Activated T-cell treated with anti-CD3 and anti-CD28 coated beads, Interleukin-2, amount 50 U/mL, for 24 hours (primary cell): ENCODE data around the gene ROBO3.

Experiments used
- DNase-seq: peaks from one replicate; pipeline ENCODE4 v3.0.0-alpha.2; 2020
- H3K27ac Mint-ChIP-seq: 2 replicates; pipeline ENCODE4 v1.8.0; 2020; ENCODE audit warnings: mild to moderate bottlenecking, mixed read lengths
- H3K27me3 Mint-ChIP-seq: 2 replicates; pipeline ENCODE4 v1.8.0; 2020; ENCODE audit warnings: mixed read lengths
- H3K36me3 Mint-ChIP-seq: 2 replicates; pipeline ENCODE4 v1.8.0; 2020; ENCODE audit warnings: low read depth, mixed read lengths
- H3K4me1 Mint-ChIP-seq: 2 replicates; pipeline ENCODE4 v1.8.0; 2020; ENCODE audit warnings: low read depth, mixed read lengths
- H3K4me3 Mint-ChIP-seq: 2 replicates; pipeline ENCODE4 v1.8.0; 2020; ENCODE audit warnings: mild to moderate bottlenecking, moderate library complexity, mixed read lengths
- H3K9me3 Mint-ChIP-seq: 2 replicates; pipeline ENCODE4 v1.8.0; 2020; ENCODE audit warnings: mixed read lengths

The ROBO3 gene

DNA sequence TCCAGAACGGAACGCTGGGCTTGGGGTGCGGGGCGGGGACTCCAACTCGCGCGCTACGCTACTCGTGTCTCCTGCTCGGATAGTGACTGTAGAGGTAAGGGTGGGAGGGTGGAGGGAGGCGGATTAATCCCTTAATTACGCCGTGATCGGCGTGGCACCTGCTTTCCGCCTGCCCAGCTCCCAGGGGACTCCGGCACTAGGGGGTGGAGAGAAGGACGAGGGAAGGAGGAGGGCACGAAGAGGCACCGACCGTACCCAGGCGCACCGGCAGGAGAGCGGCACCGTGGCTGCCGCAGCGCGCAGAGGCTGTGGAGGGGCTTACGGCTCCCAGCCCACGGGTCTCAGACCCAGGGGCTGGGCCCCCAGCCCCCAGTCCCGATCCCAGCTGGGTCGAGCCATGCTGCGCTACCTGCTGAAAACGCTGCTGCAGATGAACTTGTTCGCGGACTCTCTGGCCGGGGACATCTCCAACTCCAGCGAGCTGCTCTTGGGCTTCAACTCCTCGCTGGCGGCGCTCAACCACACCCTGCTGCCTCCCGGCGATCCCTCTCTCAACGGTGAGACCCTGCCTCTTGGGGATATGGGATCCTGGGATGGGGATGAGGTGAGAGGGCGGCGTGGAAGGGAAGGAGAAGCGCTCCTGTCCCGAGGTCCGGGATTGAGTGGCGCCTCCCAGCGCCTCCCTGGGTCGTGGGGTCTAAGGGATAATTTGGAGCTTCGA is at the start of gene ROBO3:
ROBO3 (plus strand) TSS at position 252 of the 721 bp plus-strand sequence; CDS start at position 398, 146 bp downstream.
- Mint-ChIP-seq H3K4me1 (peaks cover 50% of the 10 kb centered on the region), H3K4me3 (peak within 1 kb of the TSS; percentile 37), H3K27ac (no peak within 1 kb of the TSS), H3K27me3 (peaks cover 98% of the 10 kb centered on the region), H3K9me3 (no peaks in the 10 kb centered on the region), H3K36me3 (no peaks in the 10 kb centered on the region)
- DNase-seq = peak; percentile 41

- no peak for DNase-seq
- peaks cover 59% of the 10 kb centered on the region for H3K27me3 Mint-ChIP-seq
- no peak overlapping the region for H3K4me3 Mint-ChIP-seq
- peaks cover 2% of the 10 kb centered on the region for H3K4me1 Mint-ChIP-seq
- no peaks in the 10 kb centered on the region for H3K9me3 Mint-ChIP-seq
- H3K36me3 Mint-ChIP-seq = no peaks in the 10 kb centered on the region
- H3K27ac Mint-ChIP-seq = no peak overlapping the region
Measured at GRCh38 chr11:124817036-124817435, 48.2 kb upstream of the ROBO3 start.

- no peaks in the 10 kb centered on the region for H3K4me1 Mint-ChIP-seq
- no peaks in the 10 kb centered on the region for H3K36me3 Mint-ChIP-seq
- no peaks in the 10 kb centered on the region for H3K9me3 Mint-ChIP-seq
- H3K27ac Mint-ChIP-seq = no peak overlapping the region
- H3K27me3 Mint-ChIP-seq = peaks cover 52% of the 10 kb centered on the region
- no peak for DNase-seq
- H3K4me3 Mint-ChIP-seq = no peak overlapping the region
Measured at GRCh38 chr11:124821995-124822730, 43.1 kb upstream of the ROBO3 start.

DNA sequence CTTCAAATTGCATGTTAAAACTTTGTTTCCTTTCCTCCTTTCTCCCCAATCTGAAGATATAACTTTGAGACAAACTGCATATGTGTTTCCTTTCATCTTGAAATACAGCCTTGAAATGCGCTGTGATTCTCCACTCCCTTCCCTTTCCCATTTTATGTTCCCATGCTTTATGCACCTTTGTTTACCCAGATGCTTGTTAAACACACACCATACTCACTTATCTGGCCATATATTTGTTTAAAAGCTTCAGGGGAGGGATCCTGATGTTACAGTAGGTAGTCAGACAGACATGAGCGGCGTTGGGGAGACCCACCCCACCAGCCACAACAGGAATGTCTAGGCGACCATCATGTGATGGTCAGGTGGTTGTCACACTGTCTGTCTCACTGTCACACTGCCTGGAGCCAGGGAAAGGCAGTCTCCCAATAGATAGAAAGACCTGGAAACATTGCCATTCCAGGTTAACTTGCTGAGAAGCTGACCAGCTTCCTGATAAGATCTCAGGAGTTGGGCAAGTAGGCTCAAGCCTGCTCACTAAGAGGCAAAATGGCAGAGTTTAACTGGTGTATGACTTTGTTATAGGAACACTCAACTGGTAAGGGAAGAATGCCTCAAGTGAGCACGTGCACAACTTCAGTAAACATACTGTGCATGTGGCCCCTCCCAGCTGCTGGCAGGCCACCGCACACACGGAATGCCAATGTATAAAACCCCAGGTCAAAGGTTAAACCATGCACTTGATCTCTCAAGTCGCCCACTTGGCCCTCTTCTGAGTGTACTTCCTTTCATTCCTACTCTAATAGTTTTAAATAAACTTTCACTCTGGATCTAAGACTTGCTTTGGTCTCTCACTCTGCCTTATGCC is 41.5 kb upstream of the ROBO3 start:
- no peak for DNase-seq
- no peaks in the 10 kb centered on the region for H3K9me3 Mint-ChIP-seq
- H3K4me1 Mint-ChIP-seq = no peaks in the 10 kb centered on the region
- no peak overlapping the region for H3K4me3 Mint-ChIP-seq
- H3K27me3 Mint-ChIP-seq = peaks cover 42% of the 10 kb centered on the region
- no peak overlapping the region for H3K27ac Mint-ChIP-seq
- H3K36me3 Mint-ChIP-seq = no peaks in the 10 kb centered on the region

DNA sequence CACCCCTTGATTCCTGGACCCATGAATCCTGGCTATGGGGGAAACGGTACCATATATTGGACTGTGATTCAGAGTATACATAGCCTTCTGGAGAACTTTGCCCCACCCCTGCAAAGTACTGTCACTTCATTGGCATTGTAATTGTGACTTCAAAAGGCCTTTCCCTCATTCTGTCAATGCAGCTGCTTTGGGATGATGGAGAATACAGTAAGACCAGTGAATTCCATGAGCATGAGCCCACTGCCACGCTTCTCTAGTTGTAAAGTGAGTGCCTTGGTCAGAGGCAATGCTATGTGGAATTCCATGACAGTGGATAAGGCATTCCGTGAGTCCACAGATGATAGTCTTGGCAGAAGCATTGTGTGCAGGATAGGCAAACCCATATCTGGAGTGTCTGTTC is 39.4 kb upstream of the ROBO3 start:
- H3K9me3 Mint-ChIP-seq = no peaks in the 10 kb centered on the region
- H3K36me3 Mint-ChIP-seq = no peaks in the 10 kb centered on the region

GRCh38 chr11:124829986-124830385 is 35.2 kb upstream of the ROBO3 start:
- no peak for DNase-seq
- H3K36me3 Mint-ChIP-seq = no peaks in the 10 kb centered on the region
- H3K4me1 Mint-ChIP-seq = no peaks in the 10 kb centered on the region
- no peak overlapping the region for H3K4me3 Mint-ChIP-seq
- H3K27me3 Mint-ChIP-seq = peaks cover 32% of the 10 kb centered on the region
- no peaks in the 10 kb centered on the region for H3K9me3 Mint-ChIP-seq
- no peak overlapping the region for H3K27ac Mint-ChIP-seq

More for the DNA sequence above, 39.4 kb upstream of the ROBO3 start:
- no peak for DNase-seq
- Mint-ChIP-seq H3K27ac (no peak overlapping the region), H3K4me1 (no peaks in the 10 kb centered on the region), H3K4me3 (no peak overlapping the region), H3K27me3 (peaks cover 31% of the 10 kb centered on the region)

DNA sequence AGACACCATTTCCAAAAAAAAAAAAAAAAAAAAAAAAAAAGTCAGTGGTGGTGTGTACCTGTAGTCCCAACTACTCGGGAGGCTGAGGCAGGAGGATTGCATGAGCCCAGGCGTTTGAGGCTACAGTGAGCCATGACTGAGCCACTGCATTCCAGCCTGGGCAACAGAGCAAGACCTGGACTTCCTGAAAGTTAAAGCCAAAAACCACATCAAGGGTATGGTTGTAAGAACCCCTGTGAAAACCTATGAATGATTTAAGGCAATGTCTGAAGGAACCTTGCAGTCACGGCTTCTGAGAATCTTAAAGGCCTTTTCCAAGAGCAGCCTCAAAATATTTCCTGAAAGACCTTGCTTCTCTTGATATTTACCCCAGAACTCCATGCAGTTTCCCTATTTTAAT is 34.5 kb upstream of the ROBO3 start:
- Mint-ChIP-seq H3K4me3 (no peak overlapping the region), H3K4me1 (no peaks in the 10 kb centered on the region), H3K36me3 (no peaks in the 10 kb centered on the region), H3K27ac (no peak overlapping the region), H3K9me3 (no peaks in the 10 kb centered on the region), H3K27me3 (peaks cover 37% of the 10 kb centered on the region)
- DNase-seq = no peak

GRCh38 chr11:124831897-124832296 is 33.3 kb upstream of the ROBO3 start:
- Mint-ChIP-seq H3K27me3 (peaks cover 36% of the 10 kb centered on the region), H3K27ac (no peak overlapping the region)
- DNase-seq = no peak

DNA sequence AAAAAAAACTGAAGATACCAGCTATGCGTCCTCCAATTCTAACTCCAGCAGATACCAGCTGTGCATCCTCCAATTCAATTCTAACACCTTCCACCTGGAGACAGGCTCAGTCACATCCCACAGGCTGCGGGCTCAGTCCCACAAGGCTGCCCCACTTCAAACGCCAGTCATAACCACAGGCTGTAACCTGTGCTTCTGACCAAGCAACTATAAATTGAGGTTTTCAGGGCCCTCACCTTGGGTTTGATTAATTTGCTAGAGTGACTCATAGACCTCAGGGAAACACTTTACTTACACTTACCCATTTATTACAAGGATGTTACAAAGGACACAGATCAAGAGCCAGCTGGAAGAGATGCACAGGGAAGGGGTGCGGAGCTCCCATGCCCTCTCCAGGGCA is 32.7 kb upstream of the ROBO3 start:
- Mint-ChIP-seq H3K4me1 (peaks cover 12% of the 10 kb centered on the region), H3K4me3 (no peak overlapping the region), H3K27ac (no peak overlapping the region), H3K27me3 (peaks cover 36% of the 10 kb centered on the region), H3K36me3 (no peaks in the 10 kb centered on the region), H3K9me3 (no peaks in the 10 kb centered on the region)
- no peak for DNase-seq

More at GRCh38 chr11:124831897-124832296, 33.3 kb upstream of the ROBO3 start:
- H3K4me3 Mint-ChIP-seq = no peak overlapping the region
- H3K36me3 Mint-ChIP-seq = no peaks in the 10 kb centered on the region
- no peaks in the 10 kb centered on the region for H3K9me3 Mint-ChIP-seq
- peaks cover 7% of the 10 kb centered on the region for H3K4me1 Mint-ChIP-seq

DNA sequence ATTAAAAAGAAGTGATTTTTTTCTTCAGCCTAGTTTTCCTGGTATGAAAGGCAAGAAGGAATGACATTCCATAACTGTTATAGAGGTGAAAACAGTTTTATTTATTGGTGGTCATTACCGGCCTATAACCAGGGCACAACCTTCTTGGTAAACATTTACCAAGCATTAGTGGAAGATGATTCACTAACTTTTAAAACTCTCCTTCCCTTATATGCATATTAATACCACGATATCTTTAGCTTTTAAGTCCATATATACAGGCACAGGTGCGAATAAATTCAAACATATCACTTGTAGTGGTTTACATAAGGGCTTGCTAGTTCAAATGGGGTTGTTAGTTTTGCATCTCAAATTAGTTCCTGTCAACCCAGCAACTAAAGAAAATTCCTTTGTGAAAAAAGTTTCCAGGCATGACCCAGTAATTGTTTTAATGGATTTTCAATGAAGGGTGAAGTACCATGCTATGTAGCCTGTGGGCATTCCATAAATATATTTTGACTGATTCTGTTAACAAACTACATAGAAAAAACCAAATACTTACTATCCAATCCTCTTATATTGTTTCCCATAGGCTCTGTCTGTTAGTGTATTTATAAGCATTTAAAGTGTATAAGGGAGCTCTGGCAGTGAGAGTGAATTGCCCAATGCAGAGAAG is 30.6 kb upstream of the ROBO3 start:
- Mint-ChIP-seq H3K9me3 (no peaks in the 10 kb centered on the region), H3K4me1 (peaks cover 16% of the 10 kb centered on the region), H3K27me3 (peaks cover 49% of the 10 kb centered on the region), H3K4me3 (no peak overlapping the region), H3K27ac (no peak overlapping the region), H3K36me3 (no peaks in the 10 kb centered on the region)
- no peak for DNase-seq

DNA sequence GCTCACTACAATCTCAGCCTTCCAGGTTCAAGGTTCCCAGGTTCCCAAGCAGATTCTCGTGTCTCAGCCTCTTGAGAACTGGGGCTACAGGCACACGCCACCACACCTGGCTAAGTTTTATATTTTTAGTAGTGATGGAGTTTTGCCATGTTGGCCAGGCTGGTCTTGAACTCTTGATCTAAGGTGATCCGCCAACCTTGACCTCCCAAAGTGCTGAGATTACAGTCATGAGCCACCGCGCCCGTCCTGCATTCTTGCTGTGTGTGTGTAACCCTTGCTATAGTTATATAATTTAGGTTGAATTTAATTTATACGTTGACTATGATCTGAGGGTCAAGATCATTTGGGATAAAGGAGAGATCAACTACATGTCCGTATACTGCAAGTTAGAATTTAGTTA is 29.3 kb upstream of the ROBO3 start:
- peaks cover 23% of the 10 kb centered on the region for H3K4me1 Mint-ChIP-seq
- H3K4me3 Mint-ChIP-seq = peak overlapping the region; percentile 66
- DNase-seq = no peak
- no peaks in the 10 kb centered on the region for H3K9me3 Mint-ChIP-seq
- H3K36me3 Mint-ChIP-seq = no peaks in the 10 kb centered on the region
- H3K27ac Mint-ChIP-seq = peak overlapping the region; percentile 83
- H3K27me3 Mint-ChIP-seq = peaks cover 61% of the 10 kb centered on the region

DNA sequence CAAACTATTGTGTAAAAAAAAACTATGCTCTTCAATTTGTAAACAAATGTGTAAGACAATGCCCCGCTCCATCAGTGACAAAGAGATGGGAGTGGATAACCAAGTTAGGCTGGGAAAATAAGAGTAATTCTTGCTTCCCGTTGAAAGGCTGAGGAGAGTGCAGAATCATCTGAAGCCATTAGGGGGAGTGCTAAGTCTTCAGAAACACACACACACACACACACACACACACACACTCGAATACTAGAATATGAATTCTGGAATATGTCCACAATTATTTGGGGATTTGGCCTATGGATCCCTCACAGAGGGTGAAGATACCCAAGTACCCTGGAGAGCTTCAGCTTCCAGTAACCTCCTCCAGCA is 27.8 kb upstream of the ROBO3 start:
- Mint-ChIP-seq H3K27me3 (peaks cover 76% of the 10 kb centered on the region), H3K27ac (no peak overlapping the region), H3K4me3 (no peak overlapping the region), H3K9me3 (no peaks in the 10 kb centered on the region), H3K4me1 (peaks cover 23% of the 10 kb centered on the region), H3K36me3 (no peaks in the 10 kb centered on the region)
- no peak for DNase-seq

GRCh38 chr11:124838805-124839127 is 26.5 kb upstream of the ROBO3 start:
- Mint-ChIP-seq H3K4me1 (peaks cover 30% of the 10 kb centered on the region), H3K4me3 (peak overlapping the region; percentile 18), H3K36me3 (no peaks in the 10 kb centered on the region), H3K27me3 (peaks cover 80% of the 10 kb centered on the region), H3K27ac (no peak overlapping the region), H3K9me3 (no peaks in the 10 kb centered on the region)
- DNase-seq = no peak
